HG02610 (cell line): Measurements from ENCODE around the gene THUMPD2.
"Not testable (repeated sequence)": the region's sequence is repeated elsewhere in the genome, so short reads cannot be mapped to it uniquely, and the experiment has no call there.

Experiments used
- ATAC-seq: cut with Tn5 transposase; IDR thresholded peaks from one replicate; pipeline ENCODE4 v1.9.1; 2021; ENCODE audit warnings: mild to moderate bottlenecking, moderate library complexity; ENCODE audit not compliant: unreplicated experiment

The THUMPD2 gene

GRCh38 chr2:39778775-39779340, at the start of gene THUMPD2:
Gene THUMPD2 (minus strand): TSS chr2:39779258. CDS start chr2:39779239, 19 bp downstream.
- ATAC-seq = peak; percentile 71

- no peak for ATAC-seq
Observed at GRCh38 chr2:39821871-39822270, 42.8 kb upstream of the THUMPD2 start.

- ATAC-seq = no peak
Observed at GRCh38 chr2:39816845-39817244, 37.8 kb upstream of the THUMPD2 start.

- ATAC-seq = no peak
Observed at GRCh38 chr2:39816428-39816827, 37.4 kb upstream of the THUMPD2 start.

GRCh38 chr2:39805936-39806608, 27.0 kb upstream of the THUMPD2 start:
- ATAC-seq = no peak

GRCh38 chr2:39803839-39804238, 24.8 kb upstream of the THUMPD2 start:
- ATAC-seq = no peak

- no peak for ATAC-seq
Observed at GRCh38 chr2:39800752-39801151, 21.7 kb upstream of the THUMPD2 start.

- ATAC-seq = no peak
Observed at GRCh38 chr2:39796134-39796533, 17.1 kb upstream of the THUMPD2 start.

- ATAC-seq = not testable (repeated sequence)
Observed at GRCh38 chr2:39790216-39790818, 11.3 kb upstream of the THUMPD2 start.

- ATAC-seq = no peak
Observed at GRCh38 chr2:39787950-39788349, 8.9 kb upstream of the THUMPD2 start.

GRCh38 chr2:39786761-39787522, 7.9 kb upstream of the THUMPD2 start:
- ATAC-seq = no peak

- ATAC-seq = no peak
Observed at GRCh38 chr2:39782591-39782990, 3.5 kb upstream of the THUMPD2 start.

- ATAC-seq = no peak
Observed at GRCh38 chr2:39781697-39782096, 2.6 kb upstream of the THUMPD2 start.

- no peak for ATAC-seq
Observed at GRCh38 chr2:39780825-39781600, 2.0 kb upstream of the THUMPD2 start.

- ATAC-seq = no peak
Observed at GRCh38 chr2:39779927-39780326, 869 bp upstream of the THUMPD2 start.

GRCh38 chr2:39779341-39779851, 338 bp upstream of the THUMPD2 start:
- ATAC-seq = no peak

GRCh38 chr2:39778233-39778632, 825 bp downstream of the THUMPD2 start:
- no peak for ATAC-seq

- ATAC-seq = no peak
Observed at GRCh38 chr2:39772812-39773152, 6.3 kb downstream of the THUMPD2 start.

- ATAC-seq = peak; percentile 44
Observed at GRCh38 chr2:39772086-39772811, 6.8 kb downstream of the THUMPD2 start.

- no peak for ATAC-seq
Observed at GRCh38 chr2:39762448-39762847, 16.6 kb downstream of the THUMPD2 start.
